DOHH2 (cell line): ENCODE results near the gene ZNF236.

Experiments used
- H3F3A ChIP-seq: fragments of 200-600 bp; sonication (generic), shearing (Covaris generic); 2 replicates; pipeline ENCODE4 v1.6.0; 2016; ENCODE audit warnings: antibody characterized with exemption, mild to moderate bottlenecking; ENCODE audit not compliant: control insufficient read depth, insufficient read depth
- H3K27ac ChIP-seq: fragments of 200-600 bp; sonication (generic); 2 replicates; pipeline ENCODE4 v1.5.1; 2014; ENCODE audit warnings: low read depth, mild to moderate bottlenecking, low read length, moderate library complexity
- H3K27me3 ChIP-seq: fragments of 200-600 bp; sonication (generic); 2 replicates; pipeline ENCODE4 v1.6.1; 2014; ENCODE audit warnings: mild to moderate bottlenecking, low read length, mixed read lengths; ENCODE audit not compliant: control insufficient read depth
- H3K36me3 ChIP-seq: fragments of 200-600 bp; sonication (generic); 2 replicates; pipeline ENCODE4 v1.6.1; 2014; ENCODE audit warnings: mild to moderate bottlenecking, low read length, moderate library complexity, mixed read lengths; ENCODE audit not compliant: control insufficient read depth
- H3K4me1 ChIP-seq: fragments of 200-600 bp; sonication (generic); 2 replicates; pipeline ENCODE4 v1.6.1; 2014; ENCODE audit warnings: mild to moderate bottlenecking, low read length, mixed read lengths; ENCODE audit not compliant: control insufficient read depth
- H3K4me2 ChIP-seq: fragments of 200-600 bp; sonication (generic); 2 replicates; pipeline ENCODE4 v1.6.0; 2014; ENCODE audit warnings: mild to moderate bottlenecking, low read length, moderate library complexity
- H3K4me3 ChIP-seq: fragments of 200-600 bp; sonication (generic); 2 replicates; pipeline ENCODE4 v1.5.1; 2014; ENCODE audit warnings: mild to moderate bottlenecking, low read length, mixed read lengths
- H3K79me2 ChIP-seq: fragments of 200-600 bp; sonication (generic); 2 replicates; pipeline ENCODE4 v1.6.1; 2014; ENCODE audit warnings: mild to moderate bottlenecking, low read length, mixed read lengths; ENCODE audit not compliant: control insufficient read depth
- H3K9me2 ChIP-seq: fragments of 200-600 bp; sonication (generic); replicated peaks from 2 replicates; pipeline ENCODE4 v1.6.1; 2014; ENCODE audit warnings: mild to moderate bottlenecking, low read length, mixed read lengths; ENCODE audit not compliant: control insufficient read depth
- H3K9me3 ChIP-seq: fragments of 200-600 bp; sonication (generic); 2 replicates; pipeline ENCODE4 v1.6.1; 2014; ENCODE audit warnings: antibody characterized with exemption, low read length, mixed read lengths; ENCODE audit not compliant: control insufficient read depth, insufficient read depth
- H4K20me1 ChIP-seq: fragments of 200-600 bp; sonication (generic); 2 replicates; pipeline ENCODE4 v1.6.0; 2014; ENCODE audit warnings: low read depth, mild to moderate bottlenecking, antibody characterized with exemption, low read length, moderate library complexity; ENCODE audit not compliant: control insufficient read depth, insufficient read depth
- CTCF ChIP-seq: fragments of 200-600 bp; sonication (generic); IDR thresholded peaks from one replicate; pipeline ENCODE4 v1.5.1; 2014; ENCODE audit warnings: antibody characterized with exemption, mild to moderate bottlenecking, low read depth, low read length; ENCODE audit not compliant: poor library complexity, severe bottlenecking
- EZH2phosphoT487 ChIP-seq: fragments of 200-600 bp; sonication (generic); IDR thresholded peaks from 2 replicates; pipeline ENCODE4 v1.6.1; 2017; ENCODE audit warnings: borderline replicate concordance, mild to moderate bottlenecking, antibody characterized with exemption, low read length, moderate library complexity, mixed read lengths

Gene ZNF236

DNA sequence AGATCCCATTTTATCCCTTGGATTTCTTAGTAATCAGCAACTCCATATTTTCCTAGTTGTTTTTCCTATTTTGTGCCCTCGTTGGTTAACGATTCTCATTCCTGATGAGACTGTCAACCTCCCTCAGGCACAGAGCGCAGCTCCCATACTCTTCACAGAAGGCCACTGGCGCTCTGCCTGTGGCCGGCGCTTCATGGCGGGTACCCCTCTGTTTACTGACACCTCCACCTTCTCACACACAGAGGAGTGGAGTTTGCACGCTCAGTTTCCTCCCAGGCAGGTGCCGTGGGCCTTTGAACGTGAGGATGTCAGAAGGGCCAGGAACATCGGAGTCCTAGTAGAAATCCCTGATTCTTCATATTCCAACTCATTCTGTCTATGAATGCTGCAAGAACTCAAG lies 171.2 kb downstream of the ZNF236 start:
- Histone ChIP-seq H3K9me2 (no peaks in the 10 kb centered on the region), H3K36me3 (no peaks in the 10 kb centered on the region), H4K20me1 (no peaks in the 10 kb centered on the region), H3K79me2 (no peaks in the 10 kb centered on the region), H3K4me2 (no peak overlapping the region), H3K4me1 (peaks cover 14% of the 10 kb centered on the region), H3K27me3 (no peaks in the 10 kb centered on the region), H3F3A (no peaks in the 10 kb centered on the region), H3K9me3 (no peaks in the 10 kb centered on the region), H3K27ac (no peak overlapping the region), H3K4me3 (no peak overlapping the region)
- no peak for TF ChIP-seq CTCF
- TF ChIP-seq EZH2phosphoT487 = no peak

DNA sequence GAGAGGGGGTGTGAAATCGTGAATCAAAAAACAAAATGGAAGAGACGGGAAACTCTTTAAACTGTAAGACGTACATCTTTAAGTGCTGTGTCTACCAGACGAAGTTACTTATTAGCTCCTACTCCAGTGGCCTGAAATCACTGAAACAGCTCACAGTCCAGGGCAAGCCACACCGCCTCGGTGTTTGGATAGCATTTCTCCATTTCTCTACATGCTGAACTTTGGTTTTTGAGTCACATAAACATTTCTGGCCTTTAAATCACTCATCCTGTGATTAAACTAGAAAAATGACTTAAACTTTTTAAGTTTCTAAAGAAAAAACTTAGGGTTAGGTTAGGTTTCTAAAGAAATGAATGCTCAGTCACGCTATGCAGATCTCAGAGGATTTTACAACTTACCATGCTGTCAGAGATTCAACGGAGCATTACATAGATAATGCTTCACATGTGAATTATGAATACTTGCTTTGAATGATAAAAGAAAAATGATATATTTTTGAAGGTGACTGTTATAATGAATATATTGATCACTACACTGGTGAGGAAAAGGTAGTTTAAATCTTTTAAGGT lies 171.8 kb downstream of the ZNF236 start:
- no peaks in the 10 kb centered on the region for H3K36me3 ChIP-seq
- no peaks in the 10 kb centered on the region for H3K79me2 ChIP-seq
- no peaks in the 10 kb centered on the region for H3F3A ChIP-seq
- no peaks in the 10 kb centered on the region for H4K20me1 ChIP-seq
- no peaks in the 10 kb centered on the region for H3K9me3 ChIP-seq
- no peaks in the 10 kb centered on the region for H3K9me2 ChIP-seq
- H3K4me3 ChIP-seq = no peak overlapping the region
- H3K27me3 ChIP-seq = no peaks in the 10 kb centered on the region
- peaks cover 14% of the 10 kb centered on the region for H3K4me1 ChIP-seq
- TF ChIP-seq EZH2phosphoT487 (no peak), CTCF (no peak)
- no peak overlapping the region for H3K4me2 ChIP-seq
- no peak overlapping the region for H3K27ac ChIP-seq

DNA sequence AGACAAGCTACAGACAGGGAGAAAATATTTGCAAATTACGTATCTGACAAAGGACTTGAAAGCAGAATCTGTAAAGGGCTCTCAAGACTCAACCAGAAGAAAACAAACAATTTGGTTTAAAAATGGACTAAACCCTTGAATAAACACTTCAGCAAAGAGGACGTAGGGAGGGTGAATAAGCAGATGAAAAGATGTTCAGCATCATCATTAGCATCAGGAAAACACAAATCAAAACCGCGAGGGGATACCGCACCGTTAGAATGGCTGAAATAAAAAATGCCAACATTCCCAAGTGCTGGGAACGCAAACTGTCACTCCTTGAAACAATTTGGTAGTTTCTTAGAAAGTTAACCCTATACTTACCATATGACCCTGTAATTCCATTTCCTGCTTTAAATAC lies 173.5 kb downstream of the ZNF236 start:
- Histone ChIP-seq H3K27ac (no peak overlapping the region), H3K4me3 (no peak overlapping the region), H3K27me3 (no peaks in the 10 kb centered on the region), H3K4me2 (no peak overlapping the region), H3K36me3 (no peaks in the 10 kb centered on the region), H3K9me3 (no peaks in the 10 kb centered on the region), H3K79me2 (no peaks in the 10 kb centered on the region), H4K20me1 (no peaks in the 10 kb centered on the region), H3K4me1 (peaks cover 11% of the 10 kb centered on the region), H3F3A (no peaks in the 10 kb centered on the region), H3K9me2 (no peaks in the 10 kb centered on the region)
- TF ChIP-seq CTCF (no peak), EZH2phosphoT487 (no peak)
